H1 (cell line): ENCODE measurements around the gene TCIRG1. TPM values are rescaled to one million over a fixed set of nuclear protein-coding genes. Genes with fewer than 3 reads are reported as not detected.

ENCODE experiments used
- CTCF ChIA-PET: fragments of 300-600 bp; sonication (Branson Sonifier 250); formaldehyde crosslinking; loops from one replicate; lab custom pipeline; 2021; ENCODE audit not compliant: partially characterized antibody; lab: Charles Lee
- POLR2A ChIA-PET: fragments of 300-600 bp; sonication (Branson Sonifier 250); formaldehyde crosslinking; loops from one replicate; lab custom pipeline; 2021; ENCODE audit warnings: inconsistent platforms; ENCODE audit not compliant: partially characterized antibody; lab: Charles Lee
- DNase-seq, 2 experiments: peaks; one replicate each; pipeline versions ENCODE4 v3.0.0 to v3.0.0-alpha.2; 2010 to 2022; ENCODE audit warnings: low spot score in 2 of 2, low read depth in 1 of 2, mixed read lengths in 1 of 2
- FAIRE-seq: peaks from 2 replicates; lab custom pipeline; 2011; peaks lifted over from hg19 to GRCh38; lab: Jason Lieb, UNC
- H2AFZ ChIP-seq: 2 replicates; pipeline ENCODE4 v1.8.1; 2012; ENCODE audit warnings: low read length, inconsistent platforms
- H2AK5ac ChIP-seq: 2 replicates; pipeline ENCODE4 v1.6.1; 2013; ENCODE audit warnings: low read depth, low read length
- H2BK120ac ChIP-seq: replicated peaks from 2 replicates; pipeline ENCODE3; 2013; ENCODE audit warnings: low read depth, low read length, inconsistent platforms
- H2BK12ac ChIP-seq: 2 replicates; pipeline ENCODE4 v1.6.1; 2013; ENCODE audit warnings: low read depth, low read length
- H2BK15ac ChIP-seq: 2 replicates; pipeline ENCODE4 v1.6.1; 2013; ENCODE audit warnings: low read length
- H2BK20ac ChIP-seq: 2 replicates; pipeline ENCODE4 v1.6.1; 2013; ENCODE audit warnings: low read length
- H2BK5ac ChIP-seq: 2 replicates; pipeline ENCODE4 v1.6.1; 2013; ENCODE audit warnings: low read depth, low read length
- H3K14ac ChIP-seq: 2 replicates; pipeline ENCODE4 v1.6.1; 2013; ENCODE audit warnings: inconsistent platforms; ENCODE audit not compliant: insufficient read length
- H3K18ac ChIP-seq: 2 replicates; pipeline ENCODE4 v1.6.1; 2013; ENCODE audit warnings: low read length; ENCODE audit errors: extremely low read depth
- H3K23ac ChIP-seq: 2 replicates; pipeline ENCODE4 v1.6.1; 2013; ENCODE audit warnings: inconsistent platforms; ENCODE audit not compliant: insufficient read length
- H3K23me2 ChIP-seq: 2 replicates; pipeline ENCODE4 v1.6.1; 2013; ENCODE audit warnings: low read depth, low read length
- H3K27ac ChIP-seq: 2 replicates; pipeline ENCODE4 v1.6.1; 2011; ENCODE audit warnings: low read depth, low read length, inconsistent platforms
- H3K27me3 ChIP-seq, 4 experiments: replicated peaks in 1 of 4; 1 replicate in 1 of 4; 2 replicates in 3 of 4; pipeline versions ENCODE4 v1.6.1 to v1.8.1; 2011 to 2013; ENCODE audit warnings: low read length in 3 of 4, mild to moderate bottlenecking in 3 of 4, inconsistent platforms in 2 of 4, mixed read lengths in 2 of 4, moderate library complexity in 1 of 4; ENCODE audit not compliant: control insufficient read depth in 3 of 4, insufficient read depth in 3 of 4; ENCODE audit errors: extremely low read depth in 1 of 4
- H3K36me3 ChIP-seq, 4 experiments: 2 replicates each; pipeline versions ENCODE4 v1.6.1 to v1.8.1; 2011 to 2013; ENCODE audit warnings: mild to moderate bottlenecking in 4 of 4, low read length in 3 of 4, moderate library complexity in 2 of 4, control low read depth in 1 of 4, inconsistent platforms in 1 of 4; ENCODE audit not compliant: insufficient read depth in 4 of 4, control insufficient read depth in 2 of 4
- H3K4ac ChIP-seq: replicated peaks from 2 replicates; pipeline ENCODE3; 2013; ENCODE audit warnings: low read length, low read depth, mixed read lengths, inconsistent platforms; ENCODE audit not compliant: insufficient read length
- H3K4me1 ChIP-seq, 4 experiments: replicated peaks in 1 of 4; 1 replicate in 1 of 4; 2 replicates in 3 of 4; pipeline versions ENCODE4 v1.6.1 to v1.8.1; 2011 to 2013; ENCODE audit warnings: low read length in 3 of 4, inconsistent platforms in 2 of 4, mixed read lengths in 1 of 4; ENCODE audit not compliant: insufficient read depth in 4 of 4, control insufficient read depth in 3 of 4
- H3K4me2 ChIP-seq, 2 experiments: 2 replicates each; pipeline versions ENCODE4 v1.6.1 to v1.8.1; 2011 to 2013; ENCODE audit warnings: low read depth in 2 of 2, low read length in 2 of 2, control low read depth in 1 of 2, inconsistent platforms in 1 of 2, mild to moderate bottlenecking in 1 of 2; ENCODE audit not compliant: insufficient read depth in 1 of 2
- H3K4me3 ChIP-seq, 4 experiments: fragments of 200-600, 300-600 bp in 1 of 4; sonication (generic), shearing (Covaris generic), sonication (Bioruptor Twin) in 1 of 4; 2 replicates each; pipeline versions ENCODE4 v1.5.1 to v1.8.1; 2011 to 2016; ENCODE audit warnings: low read length in 4 of 4, low read depth in 3 of 4, control low read depth in 2 of 4, inconsistent platforms in 2 of 4, mild to moderate bottlenecking in 2 of 4, mixed read lengths in 1 of 4, moderate library complexity in 1 of 4; ENCODE audit not compliant: insufficient read depth in 2 of 4; ENCODE audit errors: extremely low read depth in 1 of 4
- H3K56ac ChIP-seq: replicated peaks from 2 replicates; pipeline ENCODE3; 2013; ENCODE audit warnings: low read depth, mild to moderate bottlenecking, mixed read lengths, low read length, inconsistent platforms; ENCODE audit not compliant: insufficient read length
- H3K79me1 ChIP-seq: 2 replicates; pipeline ENCODE4 v1.6.1; 2013; ENCODE audit warnings: low read depth, low read length, control low read depth
- H3K79me2 ChIP-seq, 2 experiments: 2 replicates each; pipeline versions ENCODE4 v1.6.1 to v1.8.1; 2012 to 2013; ENCODE audit warnings: low read length in 2 of 2, mild to moderate bottlenecking in 2 of 2, inconsistent platforms in 1 of 2; ENCODE audit not compliant: insufficient read depth in 2 of 2, control insufficient read depth in 1 of 2
- H3K9ac ChIP-seq, 4 experiments: replicated peaks in 1 of 4; 1 replicate in 1 of 4; 2 replicates in 3 of 4; pipeline versions ENCODE4 v1.6.1 to v1.8.1; 2011 to 2013; ENCODE audit warnings: low read depth in 3 of 4, low read length in 3 of 4, control low read depth in 2 of 4, mild to moderate bottlenecking in 2 of 4, moderate library complexity in 2 of 4, inconsistent platforms in 1 of 4; ENCODE audit errors: extremely low read depth in 1 of 4
- H3K9me3 ChIP-seq, 2 experiments: 2 replicates each; pipeline versions ENCODE4 v1.6.1 to v1.8.1; 2012 to 2013; ENCODE audit warnings: mild to moderate bottlenecking in 2 of 2, moderate library complexity in 2 of 2, control low read depth in 1 of 2, inconsistent platforms in 1 of 2, low read depth in 1 of 2, low read length in 1 of 2, mixed read lengths in 1 of 2; ENCODE audit not compliant: insufficient read depth in 2 of 2
- H4K20me1 ChIP-seq, 2 experiments: replicated peaks in 1 of 2; 2 replicates each; pipeline versions ENCODE3 to v1.8.1; 2011 to 2013; ENCODE audit warnings: inconsistent platforms in 2 of 2, low read length in 2 of 2, mild to moderate bottlenecking in 1 of 2; ENCODE audit not compliant: insufficient read depth in 2 of 2, control insufficient read depth in 1 of 2
- H4K5ac ChIP-seq: 2 replicates; pipeline ENCODE4 v1.6.1; 2013; ENCODE audit warnings: low read length, low read depth, mixed read lengths, inconsistent platforms; ENCODE audit not compliant: insufficient read length
- H4K8ac ChIP-seq: 2 replicates; pipeline ENCODE4 v1.8.0; 2013; ENCODE audit warnings: mild to moderate bottlenecking, moderate library complexity, low read length, inconsistent platforms; ENCODE audit not compliant: insufficient read depth; ENCODE audit errors: extremely low read depth
- H4K91ac ChIP-seq: replicated peaks from 2 replicates; pipeline ENCODE3; 2013; ENCODE audit warnings: low read length, mixed read lengths, inconsistent platforms; ENCODE audit not compliant: insufficient read length
- WGBS, 2 experiments: shearing (Covaris generic) in 1 of 2; methylation state at CpG; one replicate each; pipeline versions ENCODE4 v1.1.6 to v1.1.7; 2013 to 2015; ENCODE audit warnings: low lambda C conversion rate in 2 of 2, mixed read lengths in 2 of 2, inconsistent platforms in 1 of 2, low coverage in 1 of 2, missing lambda C conversion rate in 1 of 2; ENCODE audit not compliant: insufficient replicate concordance in 2 of 2, insufficient coverage in 1 of 2, insufficient read length in 1 of 2; ENCODE audit errors: extremely low coverage in 1 of 2, missing lambda C conversion rate in 1 of 2; 5-methylcytosine and 5-hydroxymethylcytosine counted together
- polyA plus RNA-seq, 7 experiments: library from polyadenylated mRNA; depleted of rRNA in 3 of 7; stranded (reverse) in 5 of 7; unstranded in 2 of 7; fragments of >200 nt in 5 of 7; fragments of 200-250 nt in 2 of 7; gene quantifications; 1 replicate in 5 of 7; 2 replicates in 1 of 7; 4 replicates in 1 of 7; pipeline versions ENCODE4 v1.2.1 to v1.2.3, GENCODE V29; 2011 to 2013; ENCODE audit warnings: missing spikeins in 2 of 7, mixed read lengths in 2 of 7
- total RNA-seq: library from RNA; stranded (reverse); fragmentation: NEBNext Ultra II Directional; extraction: Animal tissue kit (Norgen Biotek cat#: 25700); gene quantifications from 2 replicates; pipeline ENCODE4 v1.2.1, GENCODE V29; 2021

Gene TCIRG1
- total and polyA plus RNA-seq, 2 of the 8 experiments (the other 6 are each of a cell fraction or from before 2014, with no cell fraction given) = 25.3 to 39.6 TPM

- H3K27ac ChIP-seq = no peak overlapping the region
- H3K79me2 ChIP-seq = peaks cover 4 to 83% of the 10 kb centered on the region in 2 experiments; a peak in 3 of 4 replicates
- H2BK12ac ChIP-seq = no peak overlapping the region
- 96% methylated on average over 1 of the region's 1 CpG; no CpG with 5 or more reads in 1 of the 2 experiments for WGBS, 2 experiments
- no peak overlapping the region for H2BK5ac ChIP-seq
- H3K27me3 ChIP-seq = no peaks in the 10 kb centered on the region
- ChIA-PET POLR2A (interaction anchor here (0.9 to 1.4 kb wide), 3 partner anchors 13 to 74 kb away, joined by 3 to 4 read pairs (median 4); no protein-coding TSS in a partner anchor), CTCF (interaction anchor here (1.2 to 1.5 kb wide), 2 partner anchors 74 to 119 kb away, joined by 3 read pairs; no protein-coding TSS in a partner anchor)
- no peak overlapping the region for H3K14ac ChIP-seq
- no peak overlapping the region for H3K56ac ChIP-seq
- no peak overlapping the region for H4K8ac ChIP-seq
- no peak overlapping the region for H4K91ac ChIP-seq
- no peak overlapping the region for H3K4me3 ChIP-seq
- H3K23ac ChIP-seq = no peak overlapping the region
- H4K5ac ChIP-seq = no peak overlapping the region
- H3K9ac ChIP-seq = no peak overlapping the region
- no peak overlapping the region for H3K18ac ChIP-seq
- H3K79me1 ChIP-seq = peaks cover 3% of the 10 kb centered on the region; the same call in 1 of the 2 replicates
- peaks cover 0 to 12% (median 4%) of the 10 kb centered on the region in 4 experiments; a peak in 5 of 8 replicates for H3K36me3 ChIP-seq
- H2AK5ac ChIP-seq = no peak overlapping the region
- peaks cover 7 to 8% of the 10 kb centered on the region in 2 experiments for H4K20me1 ChIP-seq
- no peaks in the 10 kb centered on the region for H3K4me1 ChIP-seq
- H2AFZ ChIP-seq = no peak overlapping the region
- no peak overlapping the region for H3K4ac ChIP-seq
- DNase-seq (no peak), FAIRE-seq (no peak)
- no peak overlapping the region for H2BK120ac ChIP-seq
- no peak overlapping the region for H3K4me2 ChIP-seq
- H3K9me3 ChIP-seq = no peaks in the 10 kb centered on the region
- no peak overlapping the region for H2BK15ac ChIP-seq
- no peaks in the 10 kb centered on the region for H3K23me2 ChIP-seq
- no peak overlapping the region for H2BK20ac ChIP-seq
These were observed 51.5 kb downstream of the TCIRG1 start for GRCh38 chr11:68090287-68090686.
